Astrocyte (in vitro differentiated cells and primary cell): ENCODE measurements around the gene PDK1. TPM values are rescaled to one million over a fixed set of nuclear protein-coding genes. Genes with fewer than 3 reads are reported as not detected.
"Not testable (repeated sequence)": the region's sequence is repeated elsewhere in the genome, so short reads cannot be mapped to it uniquely, and the experiment has no call there.

Experiments
- DNase-seq: peaks from one replicate; pipeline ENCODE4 v3.0.0-alpha.2; 2010; ENCODE audit warnings: low read depth
- FAIRE-seq: peaks from 2 replicates; lab custom pipeline; 2011; peaks lifted over from hg19 to GRCh38; lab: Jason Lieb, UNC
- H2AFZ ChIP-seq: 2 replicates; pipeline ENCODE4 v1.6.0; 2012; ENCODE audit warnings: low read depth, low read length, inconsistent platforms
- H3K27ac ChIP-seq: 2 replicates; pipeline ENCODE4 v1.5.1; 2011; ENCODE audit warnings: low read depth, low read length, inconsistent platforms
- H3K27me3 ChIP-seq: 2 replicates; pipeline ENCODE4 v1.6.0; 2011; ENCODE audit warnings: low read length, inconsistent platforms; ENCODE audit not compliant: insufficient read depth
- H3K36me3 ChIP-seq: 2 replicates; pipeline ENCODE4 v1.5.1; 2011; ENCODE audit warnings: low read length, inconsistent platforms; ENCODE audit not compliant: insufficient read depth
- H3K4me1 ChIP-seq: 2 replicates; pipeline ENCODE4 v1.5.1; 2011; ENCODE audit warnings: low read length, inconsistent platforms; ENCODE audit not compliant: insufficient read depth
- H3K4me2 ChIP-seq: 2 replicates; pipeline ENCODE4 v1.6.0; 2012; ENCODE audit warnings: low read length, inconsistent platforms
- H3K4me3 ChIP-seq: 2 replicates; pipeline ENCODE4 v1.5.1; 2011; ENCODE audit warnings: low read depth, mild to moderate bottlenecking, low read length, inconsistent platforms; ENCODE audit not compliant: insufficient read depth
- H3K79me2 ChIP-seq: 2 replicates; pipeline ENCODE4 v1.6.0; 2012; ENCODE audit warnings: mild to moderate bottlenecking, low read length, inconsistent platforms; ENCODE audit not compliant: insufficient read depth
- H3K9ac ChIP-seq: 2 replicates; pipeline ENCODE4 v1.6.0; 2012; ENCODE audit warnings: mild to moderate bottlenecking, low read length, inconsistent platforms
- H3K9me3 ChIP-seq: 2 replicates; pipeline ENCODE4 v1.5.1; 2012; ENCODE audit warnings: low read depth, mild to moderate bottlenecking, low read length, inconsistent platforms; ENCODE audit not compliant: insufficient read depth
- H4K20me1 ChIP-seq: 2 replicates; pipeline ENCODE4 v1.6.0; 2012; ENCODE audit warnings: low read length, inconsistent platforms; ENCODE audit not compliant: insufficient read depth
- H3K27ac Mint-ChIP-seq: one replicate; pipeline ENCODE4 v1.8.0; 2021; ENCODE audit warnings: mild to moderate bottlenecking, mixed read lengths; ENCODE audit not compliant: unreplicated experiment
- H3K27me3 Mint-ChIP-seq: one replicate; pipeline ENCODE4 v1.8.0; 2021; ENCODE audit warnings: low read depth, mixed read lengths; ENCODE audit not compliant: unreplicated experiment
- H3K36me3 Mint-ChIP-seq: one replicate; pipeline ENCODE4 v1.8.0; 2021; ENCODE audit warnings: low read depth, mixed read lengths; ENCODE audit not compliant: unreplicated experiment
- H3K4me1 Mint-ChIP-seq: one replicate; pipeline ENCODE4 v1.8.0; 2021; ENCODE audit warnings: low read depth, mixed read lengths; ENCODE audit not compliant: unreplicated experiment
- H3K4me3 Mint-ChIP-seq: one replicate; pipeline ENCODE4 v1.8.0; 2021; ENCODE audit warnings: mild to moderate bottlenecking, moderate library complexity, mixed read lengths; ENCODE audit not compliant: unreplicated experiment
- H3K9me3 Mint-ChIP-seq: one replicate; pipeline ENCODE4 v1.8.0; 2021; ENCODE audit warnings: mild to moderate bottlenecking, mixed read lengths; ENCODE audit not compliant: unreplicated experiment
- EZH2 ChIP-seq: IDR thresholded peaks from 2 replicates; pipeline ENCODE4 v1.6.1; 2012; ENCODE audit warnings: mild to moderate bottlenecking, low read length, inconsistent platforms; ENCODE audit not compliant: insufficient read depth
- total RNA-seq: library from RNA; stranded (reverse); gene quantifications from 2 replicates; pipeline ENCODE4 v1.2.1, GENCODE V29; 2021
- TF ChIP-seq, protein P1 (sequence below): IDR thresholded peaks from 2 replicates; pipeline ENCODE4 v1.5.1; 2011; ENCODE audit warnings: low read depth, mild to moderate bottlenecking, inconsistent platforms, low read length, moderate library complexity; ENCODE audit not compliant: insufficient read depth

PDK1 gene
- total RNA-seq, 1 donor from 2014 or later = 26.0 TPM

DNA sequence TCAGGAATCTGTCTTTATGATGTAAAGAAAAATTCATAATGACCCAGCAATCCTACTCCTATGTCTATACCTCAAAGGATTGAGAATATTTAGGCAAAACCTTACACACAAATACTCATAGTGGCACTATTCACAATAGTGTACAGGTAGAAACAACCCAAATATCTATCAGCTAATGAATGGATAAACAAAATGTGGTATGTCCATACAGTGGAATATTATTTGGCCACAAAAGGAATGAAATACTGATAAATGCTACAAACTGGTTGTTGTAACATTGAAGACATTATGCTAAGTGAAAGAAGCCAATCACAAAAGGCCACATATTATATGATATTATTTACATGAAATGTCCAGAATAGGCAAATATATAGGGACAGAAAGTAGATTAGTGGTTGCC lies 24.7 kb downstream of the PDK1 start:
- H2AFZ ChIP-seq = no peak overlapping the region
- FAIRE-seq (no peak), DNase-seq (no peak)
- H3K4me3 Mint-ChIP-seq = no peak overlapping the region
- no peaks in the 10 kb centered on the region for H3K4me1 ChIP-seq
- no peak overlapping the region for H3K4me3 ChIP-seq
- H4K20me1 ChIP-seq = no peaks in the 10 kb centered on the region
- H3K27ac Mint-ChIP-seq = no peak overlapping the region
- peaks cover 5% of the 10 kb centered on the region for H3K9me3 Mint-ChIP-seq
- H3K79me2 ChIP-seq = no peaks in the 10 kb centered on the region
- no peaks in the 10 kb centered on the region for H3K4me1 Mint-ChIP-seq
- peaks cover 3% of the 10 kb centered on the region for H3K36me3 ChIP-seq
- H3K27me3 ChIP-seq = no peaks in the 10 kb centered on the region
- H3K27ac ChIP-seq = no peak overlapping the region
- no peak overlapping the region for H3K4me2 ChIP-seq
- TF ChIP-seq, protein P1, sequence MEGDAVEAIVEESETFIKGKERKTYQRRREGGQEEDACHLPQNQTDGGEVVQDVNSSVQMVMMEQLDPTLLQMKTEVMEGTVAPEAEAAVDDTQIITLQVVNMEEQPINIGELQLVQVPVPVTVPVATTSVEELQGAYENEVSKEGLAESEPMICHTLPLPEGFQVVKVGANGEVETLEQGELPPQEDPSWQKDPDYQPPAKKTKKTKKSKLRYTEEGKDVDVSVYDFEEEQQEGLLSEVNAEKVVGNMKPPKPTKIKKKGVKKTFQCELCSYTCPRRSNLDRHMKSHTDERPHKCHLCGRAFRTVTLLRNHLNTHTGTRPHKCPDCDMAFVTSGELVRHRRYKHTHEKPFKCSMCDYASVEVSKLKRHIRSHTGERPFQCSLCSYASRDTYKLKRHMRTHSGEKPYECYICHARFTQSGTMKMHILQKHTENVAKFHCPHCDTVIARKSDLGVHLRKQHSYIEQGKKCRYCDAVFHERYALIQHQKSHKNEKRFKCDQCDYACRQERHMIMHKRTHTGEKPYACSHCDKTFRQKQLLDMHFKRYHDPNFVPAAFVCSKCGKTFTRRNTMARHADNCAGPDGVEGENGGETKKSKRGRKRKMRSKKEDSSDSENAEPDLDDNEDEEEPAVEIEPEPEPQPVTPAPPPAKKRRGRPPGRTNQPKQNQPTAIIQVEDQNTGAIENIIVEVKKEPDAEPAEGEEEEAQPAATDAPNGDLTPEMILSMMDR = no peak
- TF ChIP-seq EZH2 = no peak
- H3K9ac ChIP-seq = no peak overlapping the region
- no peaks in the 10 kb centered on the region for H3K9me3 ChIP-seq
- no peaks in the 10 kb centered on the region for H3K27me3 Mint-ChIP-seq
- peaks cover 44% of the 10 kb centered on the region for H3K36me3 Mint-ChIP-seq

DNA sequence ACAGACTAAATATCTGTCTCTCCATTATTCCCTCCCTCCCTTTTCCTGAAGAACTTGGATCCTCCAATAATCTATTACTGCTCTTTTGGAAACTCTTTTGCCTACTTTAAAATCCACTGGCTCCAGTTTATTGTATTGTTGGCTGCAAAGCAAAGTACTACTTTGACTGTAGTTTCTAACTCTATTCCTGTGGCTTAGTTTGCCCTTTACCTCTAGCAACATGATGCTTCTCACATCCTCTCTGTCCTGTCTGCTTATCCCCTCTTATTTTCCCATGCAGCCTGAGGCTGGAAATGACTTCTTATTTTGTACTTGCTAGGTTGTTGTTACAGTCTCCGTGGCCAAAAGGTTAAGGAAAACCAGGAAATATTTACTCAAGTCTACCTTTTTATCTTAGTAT lies 26.8 kb downstream of the PDK1 start:
- H3K36me3 ChIP-seq = peaks cover 3% of the 10 kb centered on the region
- H3K27ac ChIP-seq = no peak overlapping the region
- no peaks in the 10 kb centered on the region for H3K27me3 ChIP-seq
- TF ChIP-seq, protein P1 = no peak
- no peak for TF ChIP-seq EZH2
- H3K4me1 Mint-ChIP-seq = no peaks in the 10 kb centered on the region
- no peak overlapping the region for H3K9ac ChIP-seq
- H3K4me3 Mint-ChIP-seq = no peak overlapping the region
- H3K4me3 ChIP-seq = no peak overlapping the region
- H3K27ac Mint-ChIP-seq = no peak overlapping the region
- no peak overlapping the region for H2AFZ ChIP-seq
- FAIRE-seq (no peak), DNase-seq (no peak)
- H3K9me3 ChIP-seq = no peaks in the 10 kb centered on the region
- peaks cover 5% of the 10 kb centered on the region for H3K9me3 Mint-ChIP-seq
- H3K27me3 Mint-ChIP-seq = no peaks in the 10 kb centered on the region
- no peak overlapping the region for H3K4me2 ChIP-seq
- no peaks in the 10 kb centered on the region for H3K79me2 ChIP-seq
- H3K4me1 ChIP-seq = no peaks in the 10 kb centered on the region
- no peaks in the 10 kb centered on the region for H4K20me1 ChIP-seq
- peaks cover 47% of the 10 kb centered on the region for H3K36me3 Mint-ChIP-seq

DNA sequence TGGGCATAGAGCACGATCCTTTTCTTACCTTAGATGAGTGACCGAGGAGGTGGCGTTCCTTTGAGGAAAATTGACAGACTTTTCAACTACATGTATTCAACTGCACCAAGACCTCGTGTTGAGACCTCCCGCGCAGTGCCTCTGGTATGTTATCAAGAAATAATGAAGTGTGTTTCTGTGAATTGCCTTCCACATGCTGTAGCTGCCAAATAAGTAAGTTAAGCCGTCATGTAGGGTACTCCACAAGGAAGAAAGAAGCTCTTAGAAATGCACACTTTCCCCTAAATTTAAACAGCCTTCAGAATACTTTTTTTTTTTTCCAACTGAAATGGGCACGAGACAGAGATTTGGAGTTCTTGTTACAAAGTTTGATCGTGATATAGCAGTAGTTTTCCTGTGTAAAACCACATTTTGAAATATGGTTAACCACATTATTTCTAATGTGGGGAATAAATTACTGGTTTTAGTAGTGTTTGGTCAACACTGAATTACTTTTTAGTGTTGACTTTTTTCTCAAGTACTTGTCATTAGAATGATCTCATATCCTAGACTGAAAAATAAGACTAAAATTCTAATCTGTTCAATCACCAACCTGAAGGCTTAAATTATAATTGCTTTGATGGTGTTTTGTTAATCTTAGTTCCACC lies 30.5 kb downstream of the PDK1 start:
- FAIRE-seq (no peak), DNase-seq (peak; percentile 53)
- Histone ChIP-seq H4K20me1 (no peaks in the 10 kb centered on the region), H3K9ac (no peak overlapping the region), H3K4me3 (no peak overlapping the region), H3K27ac (no peak overlapping the region), H2AFZ (no peak overlapping the region), H3K27me3 (no peaks in the 10 kb centered on the region), H3K4me1 (no peaks in the 10 kb centered on the region), H3K36me3 (peaks cover 3% of the 10 kb centered on the region), H3K9me3 (no peaks in the 10 kb centered on the region), H3K4me2 (no peak overlapping the region), H3K79me2 (no peaks in the 10 kb centered on the region)
- TF ChIP-seq EZH2 = no peak
- TF ChIP-seq, protein P1 = no peak
- H3K9me3 Mint-ChIP-seq = no peaks in the 10 kb centered on the region
- H3K36me3 Mint-ChIP-seq = peaks cover 66% of the 10 kb centered on the region
- no peak overlapping the region for H3K4me3 Mint-ChIP-seq
- no peak overlapping the region for H3K27ac Mint-ChIP-seq
- peaks cover 7% of the 10 kb centered on the region for H3K4me1 Mint-ChIP-seq
- no peaks in the 10 kb centered on the region for H3K27me3 Mint-ChIP-seq

DNA sequence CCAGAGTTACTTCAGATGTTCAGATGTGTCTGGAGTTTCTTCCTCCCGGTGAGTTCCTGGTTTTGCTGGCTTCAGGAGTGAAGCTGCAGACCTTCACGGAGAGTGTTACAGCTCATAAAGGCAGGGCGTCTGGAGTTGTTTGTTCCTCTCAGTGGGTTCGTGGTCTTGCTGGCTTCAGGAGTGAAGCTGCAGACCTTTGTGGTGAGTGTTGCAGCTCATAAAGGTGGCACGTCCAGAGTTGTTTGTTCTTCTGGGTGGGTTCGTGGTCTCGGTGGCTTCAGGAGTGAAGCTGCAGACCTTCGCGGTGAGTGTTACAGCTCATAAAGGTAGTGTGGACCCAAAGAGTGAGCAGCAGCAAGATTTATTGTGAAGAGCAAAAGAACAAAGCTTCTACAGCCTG lies 31.3 kb downstream of the PDK1 start:
- H3K4me1 ChIP-seq, H3K9me3 Mint-ChIP-seq, H4K20me1 ChIP-seq, H3K79me2 ChIP-seq, DNase-seq, H3K4me3 Mint-ChIP-seq, H3K9ac ChIP-seq, H3K27me3 Mint-ChIP-seq, FAIRE-seq, H3K27ac ChIP-seq, H2AFZ ChIP-seq, H3K27me3 ChIP-seq, H3K27ac Mint-ChIP-seq, H3K4me3 ChIP-seq, H3K4me1 Mint-ChIP-seq, H3K36me3 ChIP-seq, H3K9me3 ChIP-seq, H3K4me2 ChIP-seq: not testable (repeated sequence)
- peaks cover 63% of the 10 kb centered on the region for H3K36me3 Mint-ChIP-seq
